K562 (cell line): ENCODE results near the gene ARHGAP10. TPM values are rescaled to one million over a fixed set of nuclear protein-coding genes. Genes with fewer than 3 reads are reported as not detected.

Experiments
- ATAC-seq: fragments of 200-7000 bp; cut with Tn5 transposase; 3 replicates; pipeline ENCODE4 v1.9.1; 2020; ENCODE audit warnings: moderate library complexity
- BruUV-seq: library from RNA; stranded (reverse); fragments of 400-500 nt; replicated peaks from 2 replicates; lab custom pipeline; 2021; lab: Mats Ljungman, UMichigan
- CTCF ChIA-PET: fragments of 300-600 bp; formaldehyde crosslinking; extraction: SDS; loops from one replicate; lab custom pipeline; 2021; ENCODE audit warnings: low intra/inter-chr PET ratio; lab: Yijun Ruan, JAX
- POLR2A ChIA-PET: fragments of 300-600, 350-650 bp; sonication (Branson Sonifier 250); formaldehyde crosslinking; extraction: SDS; loops from one replicate; lab custom pipeline; 2021; ENCODE audit warnings: antibody characterized with exemption, inconsistent platforms; lab: Yijun Ruan, JAX
- DNase-seq, 4 experiments: peaks; one replicate each; pipeline versions ENCODE4 v3.0.0 to v3.0.0-alpha.2; 2011 to 2018; ENCODE audit warnings: low spot score in 3 of 4, mixed read lengths in 3 of 4; ENCODE audit errors: extremely low read depth in 1 of 4
- FAIRE-seq: peaks from 2 replicates; lab custom pipeline; 2011; peaks lifted over from hg19 to GRCh38; lab: Jason Lieb, UNC
- H2AFZ ChIP-seq: 2 replicates; pipeline ENCODE4 v1.6.0; 2011; ENCODE audit warnings: low read depth, low read length, control low read depth, inconsistent platforms
- H3K27ac ChIP-seq: fragments of 200-600 bp; 3 replicates; pipeline ENCODE4 v1.8.0; 2011; ENCODE audit warnings: low read depth, mild to moderate bottlenecking, control low read depth, inconsistent platforms, low read length, moderate library complexity, mixed read lengths; ENCODE audit errors: extremely low read depth
- H3K27me3 ChIP-seq, 2 experiments: fragments of 300-600 bp in 1 of 2; 2 replicates in 1 of 2; 3 replicates in 1 of 2; pipeline versions ENCODE4 v1.6.0 to v1.8.0; 2011; ENCODE audit warnings: inconsistent platforms in 2 of 2, low read length in 2 of 2, mild to moderate bottlenecking in 1 of 2, mixed read lengths in 1 of 2, moderate library complexity in 1 of 2; ENCODE audit not compliant: control insufficient read depth in 2 of 2, insufficient read depth in 2 of 2
- H3K36me3 ChIP-seq: fragments of 300-600 bp; 3 replicates; pipeline ENCODE4 v1.8.0; 2011; ENCODE audit warnings: mild to moderate bottlenecking, low read length, inconsistent platforms; ENCODE audit not compliant: control insufficient read depth, insufficient read depth
- H3K4me1 ChIP-seq, 2 experiments: fragments of 200-600 bp in 1 of 2; replicated peaks in 1 of 2; 2 replicates in 1 of 2; 3 replicates in 1 of 2; pipeline versions ENCODE4 v1.5.1 to v1.8.0; 2011; ENCODE audit warnings: inconsistent platforms in 2 of 2, low read length in 2 of 2, mild to moderate bottlenecking in 1 of 2, mixed read lengths in 1 of 2, moderate library complexity in 1 of 2; ENCODE audit not compliant: control insufficient read depth in 2 of 2, insufficient read depth in 2 of 2
- H3K4me2 ChIP-seq: 2 replicates; pipeline ENCODE4 v1.6.1; 2011; ENCODE audit warnings: low read length, control low read depth, inconsistent platforms, mixed read lengths; ENCODE audit not compliant: insufficient read depth
- H3K4me3 ChIP-seq: fragments of 200-600 bp; sonication (generic), shearing (Covaris generic); 2 replicates; pipeline ENCODE4 v1.5.1; 2016; ENCODE audit warnings: control low read depth, inconsistent platforms
- H3K79me2 ChIP-seq: fragments of 200-600 bp; 3 replicates; pipeline ENCODE4 v1.8.0; 2011; ENCODE audit warnings: low read length, inconsistent platforms; ENCODE audit not compliant: control insufficient read depth, insufficient read depth
- H3K9ac ChIP-seq, 2 experiments: 2 replicates each; pipeline versions ENCODE4 v1.6.0 to v1.6.1; 2011; ENCODE audit warnings: low read depth in 2 of 2, low read length in 2 of 2, control low read depth in 1 of 2, inconsistent platforms in 1 of 2, mild to moderate bottlenecking in 1 of 2, mixed read lengths in 1 of 2; ENCODE audit not compliant: insufficient read depth in 1 of 2
- H3K9me1 ChIP-seq: one replicate; pipeline ENCODE4 v1.6.0; 2011; ENCODE audit warnings: inconsistent platforms, mild to moderate bottlenecking, low read length, moderate library complexity; ENCODE audit not compliant: control insufficient read depth, insufficient read depth
- H3K9me3 ChIP-seq: replicated peaks from 2 replicates; pipeline ENCODE4 v1.5.1; 2011; ENCODE audit warnings: low read depth, low read length, inconsistent platforms; ENCODE audit not compliant: control insufficient read depth, insufficient read depth
- H4K20me1 ChIP-seq: replicated peaks from 2 replicates; pipeline ENCODE4 v1.6.1; 2011; ENCODE audit warnings: low read length, inconsistent platforms, mixed read lengths; ENCODE audit not compliant: control insufficient read depth, insufficient read depth
- BRD4 ChIP-seq: fragments of 200-600 bp; sonication (generic); IDR thresholded peaks from 2 replicates; pipeline ENCODE4 v1.6.1; 2017; ENCODE audit warnings: inconsistent platforms
- CEBPB ChIP-seq: fragments of 450-650 bp; IDR thresholded peaks from 2 replicates; pipeline ENCODE4 v1.6.1; 2016; ENCODE audit warnings: missing genetic modification characterization, missing compliant biosample characterization
- ELF2 ChIP-seq: fragments of 250-450 bp; sonication (Bioruptor Pico); IDR thresholded peaks from 2 replicates; pipeline ENCODE4 v1.5.0; 2021; ENCODE audit warnings: mild to moderate bottlenecking
- ESRRB ChIP-seq: fragments of 250-450 bp; sonication (Bioruptor Pico); IDR thresholded peaks from 2 replicates; pipeline ENCODE4 v1.5.0; 2020; ENCODE audit warnings: mild to moderate bottlenecking, moderate library complexity, borderline replicate concordance
- HDAC3 ChIP-seq: fragments of 450-650 bp; IDR thresholded peaks from 2 replicates; pipeline ENCODE4 v1.6.1; 2018; ENCODE audit warnings: borderline replicate concordance, mild to moderate bottlenecking, moderate library complexity; ENCODE audit not compliant: partially characterized antibody
- IRF1 ChIP-seq: sonication (generic); formaldehyde crosslinking; IDR thresholded peaks from 2 replicates; pipeline ENCODE4 v1.8.0; 2022; ENCODE audit warnings: missing genetic modification reagents, mild to moderate bottlenecking, borderline replicate concordance
- RBM34 ChIP-seq: fragments of 200-400 bp; formaldehyde crosslinking; IDR thresholded peaks from 2 replicates; pipeline ENCODE4 v1.6.1; 2018; ENCODE audit warnings: low read length, borderline replicate concordance; ENCODE audit not compliant: insufficient read depth
- ZFP30 ChIP-seq: fragments of 250-450 bp; sonication (Bioruptor Pico); IDR thresholded peaks from 2 replicates; pipeline ENCODE4 v1.8.0; 2022; ENCODE audit warnings: moderate library complexity, mild to moderate bottlenecking, inconsistent platforms, borderline replicate concordance
- ZNF449 ChIP-seq: fragments of 250-450 bp; sonication (Bioruptor Pico); IDR thresholded peaks from 2 replicates; pipeline ENCODE4 v1.8.0; 2022; ENCODE audit warnings: moderate library complexity, mild to moderate bottlenecking, inconsistent platforms
- ZNF655 ChIP-seq: fragments of 250-450 bp; sonication (Bioruptor Pico); IDR thresholded peaks from 2 replicates; pipeline ENCODE4 v1.5.0; 2021
- ZNF707 ChIP-seq: fragments of 250-450 bp; sonication (Bioruptor Pico); conservative IDR thresholded peaks from 2 replicates; pipeline ENCODE4 v1.8.0; 2022; ENCODE audit warnings: inconsistent platforms, mild to moderate bottlenecking, moderate library complexity
- WGBS: fragments of 100-300 bp; shearing (Covaris generic); methylation state at CpG from one replicate; pipeline ENCODE4 v1.1.6; 2016; ENCODE audit warnings: low coverage, mixed read lengths; ENCODE audit not compliant: insufficient coverage; ENCODE audit errors: missing lambda C conversion rate; 5-methylcytosine and 5-hydroxymethylcytosine counted together
- in situ Hi-C: fragments of 300-500 bp; cut with MboI; formaldehyde crosslinking; loops from 4 replicates; pipeline ENCODE4 v1.15.0; 2018; ENCODE audit warnings: inconsistent platforms, mixed read lengths
- intact Hi-C: fragments of 100-400 bp; cut with micrococcal nuclease; formaldehyde crosslinking; loops from 2 replicates; pipeline ENCODE4 v1.14.2; 2022
- polyA plus RNA-seq, 8 experiments: library from polyadenylated mRNA; depleted of rRNA in 4 of 8; stranded (reverse) in 5 of 8; unstranded in 3 of 8; fragments of >200 nt; fragmentation: Nextera tagmentation in 2 of 8; fragmentation: Illumina TruSeq in 1 of 8; extraction: Ambion mirVana in 2 of 8; extraction: Trizol in 1 of 8; gene quantifications; 2 replicates each; pipeline versions ENCODE4 v1.2.1 to v1.2.3, GENCODE V29; 2011 to 2014; ENCODE audit warnings: inconsistent platforms in 1 of 8, missing spikeins in 1 of 8
- total RNA-seq, 7 experiments: library from RNA; depleted of rRNA in 6 of 7; stranded (reverse); fragments of >200 nt in 6 of 7; fragmentation: Illumina TruSeq in 2 of 7; extraction: Trizol in 2 of 7; gene quantifications; 2 replicates each; pipeline versions ENCODE4 v1.2.1 to v1.2.3, GENCODE V29; 2011 to 2021; ENCODE audit warnings: low replicate concordance in 1 of 7

ARHGAP10 gene
- total and polyA plus RNA-seq, 9 of the 15 experiments (the other 6 are each of a cell fraction or from before 2014, with no cell fraction given): 0.03 to 0.22 (median 0.06) TPM; not detected in 3

GRCh38 chr4:147880511-147880910, 148.6 kb downstream of the ARHGAP10 start:
- Histone ChIP-seq H3K4me3 (no peak overlapping the region), H3K36me3 (no peaks in the 10 kb centered on the region)
- in situ Hi-C loops: no loop called here
- TF ChIP-seq HDAC3: no peak
- TF ChIP-seq, all 486 proteins: peak for 0
- no TSS peak for BruUV-seq
- ChIA-PET POLR2A (no interaction called here), CTCF (no interaction called here)
- H3K4me1 ChIP-seq: no peaks in the 10 kb centered on the region
- H2AFZ ChIP-seq: no peak overlapping the region
- DNase-seq: no peak
- 19% methylated on average over 3 of the region's 3 CpGs for WGBS
- no peaks in the 10 kb centered on the region for H3K9me1 ChIP-seq
- H3K27ac ChIP-seq: no peak overlapping the region
- no peaks in the 10 kb centered on the region for H3K9me3 ChIP-seq
- ATAC-seq: no peak
- no peak overlapping the region for H3K4me2 ChIP-seq
- no peaks in the 10 kb centered on the region for H4K20me1 ChIP-seq
- intact Hi-C loops: no loop called here
- no peaks in the 10 kb centered on the region for H3K27me3 ChIP-seq
- no peaks in the 10 kb centered on the region for H3K79me2 ChIP-seq
- no peak for FAIRE-seq
- no peak overlapping the region for H3K9ac ChIP-seq

GRCh38 chr4:147884536-147884935, 152.6 kb downstream of the ARHGAP10 start:
- ATAC-seq: no peak
- TF ChIP-seq ZNF655 (CRISPR knock-in tag) (no peak), ZFP30 (CRISPR knock-in tag) (no peak), ZNF449 (CRISPR knock-in tag) (no peak), CEBPB (tag) (no peak), ELF2 (CRISPR knock-in tag) (no peak), BRD4 (no peak), IRF1 (CRISPR knock-in tag) (no peak), ESRRB (CRISPR knock-in tag) (no peak), RBM34 (no peak), ZNF707 (CRISPR knock-in tag) (no peak)

More at GRCh38 chr4:147884536-147884935, 152.6 kb downstream of the ARHGAP10 start:
- in situ Hi-C loops: no loop called here
- H3K27me3 ChIP-seq: no peaks in the 10 kb centered on the region
- H2AFZ ChIP-seq: no peak overlapping the region
- intact Hi-C loops: no loop called here
- H3K9ac ChIP-seq: no peak overlapping the region
- no peaks in the 10 kb centered on the region for H3K9me1 ChIP-seq
- no peaks in the 10 kb centered on the region for H3K79me2 ChIP-seq
- H4K20me1 ChIP-seq: no peaks in the 10 kb centered on the region
- H3K4me2 ChIP-seq: no peak overlapping the region
- BruUV-seq: no TSS peak
- H3K4me1 ChIP-seq: no peaks in the 10 kb centered on the region
- no peak for FAIRE-seq
- H3K36me3 ChIP-seq: no peaks in the 10 kb centered on the region
- 0% methylated on average over 2 of the region's 2 CpGs for WGBS
- no peaks in the 10 kb centered on the region for H3K9me3 ChIP-seq
- no peak overlapping the region for H3K4me3 ChIP-seq
- no peak overlapping the region for H3K27ac ChIP-seq
- POLR2A ChIA-PET: no interaction called here
- CTCF ChIA-PET: interaction anchor here (0.6 kb wide), 1 partner anchor 1476 kb away, joined by 4 read pairs; no protein-coding TSS in a partner anchor
- DNase-seq: no peak
